ENCODE measurements around the gene ZNF367.

The ZNF367 gene

GRCh38 chr9:96418083-96418919, at the start of gene ZNF367:
Gene ZNF367 (minus strand): TSS chr9:96418370. CDS start chr9:96418032, 338 bp downstream.
- DNase-seq = peak; percentile 87 to 89

- DNase-seq = no peak
Observed at GRCh38 chr9:96467784-96468183, 49.6 kb upstream of the ZNF367 start.

DNA sequence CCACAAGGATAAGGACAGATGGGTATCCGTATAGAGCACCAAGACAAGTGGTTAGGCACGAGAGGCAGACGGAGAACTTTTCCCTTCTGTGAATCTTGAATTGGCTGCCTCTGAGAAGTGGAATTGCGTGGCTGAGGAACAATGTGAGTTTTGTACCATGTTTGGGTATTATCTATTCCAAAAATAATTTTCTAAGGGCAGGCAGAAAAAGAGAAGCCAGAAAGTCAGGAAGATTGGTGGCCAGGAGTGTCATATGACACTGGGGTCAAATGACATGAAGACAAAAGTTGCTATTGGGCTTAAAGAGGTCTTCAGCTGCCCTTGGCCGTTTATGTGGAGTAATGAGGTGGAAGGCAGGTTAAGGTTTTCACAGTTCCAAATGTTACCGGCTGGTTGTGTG, 46.3 kb upstream of the ZNF367 start:
- no peak for DNase-seq

DNA sequence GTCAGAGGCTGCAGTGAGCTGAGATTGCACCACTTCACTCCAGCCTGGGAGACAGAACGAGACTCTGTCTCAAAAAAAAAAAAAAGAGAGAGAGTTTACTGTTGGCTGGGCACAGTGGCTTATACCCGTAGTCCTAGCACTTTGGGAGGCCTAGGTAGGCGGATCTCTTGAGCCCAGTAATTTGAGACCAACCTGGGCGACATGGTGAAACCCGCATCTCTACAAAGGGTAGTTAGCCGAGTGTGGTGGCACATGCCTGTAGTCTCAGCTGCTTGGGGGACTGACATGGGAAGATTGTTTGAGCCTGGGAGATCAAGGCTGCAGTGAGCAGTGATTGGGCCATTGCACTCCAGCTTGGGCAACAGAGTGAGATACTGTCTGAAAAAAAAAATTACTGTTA, 44.4 kb upstream of the ZNF367 start:
- no peak for DNase-seq

DNA sequence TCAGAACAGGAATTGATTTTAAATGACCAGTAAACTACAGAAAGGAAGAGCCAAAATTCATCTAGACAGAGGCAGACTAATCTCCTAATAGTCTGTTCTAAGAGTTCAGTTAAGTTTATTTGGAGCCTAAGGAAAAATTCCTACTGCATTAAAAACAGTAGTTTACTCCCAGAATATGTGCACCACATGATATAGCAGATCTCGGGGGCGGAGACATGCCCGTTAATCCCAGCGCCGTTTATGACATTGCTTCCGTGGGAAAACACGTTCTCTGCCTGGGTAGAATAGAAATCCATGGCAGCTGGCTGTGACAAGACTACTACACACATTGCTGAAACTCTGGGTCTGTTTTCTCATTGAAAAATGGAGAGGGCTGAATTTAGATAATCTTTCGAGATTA, 43.2 kb upstream of the ZNF367 start:
- DNase-seq = no peak

DNA sequence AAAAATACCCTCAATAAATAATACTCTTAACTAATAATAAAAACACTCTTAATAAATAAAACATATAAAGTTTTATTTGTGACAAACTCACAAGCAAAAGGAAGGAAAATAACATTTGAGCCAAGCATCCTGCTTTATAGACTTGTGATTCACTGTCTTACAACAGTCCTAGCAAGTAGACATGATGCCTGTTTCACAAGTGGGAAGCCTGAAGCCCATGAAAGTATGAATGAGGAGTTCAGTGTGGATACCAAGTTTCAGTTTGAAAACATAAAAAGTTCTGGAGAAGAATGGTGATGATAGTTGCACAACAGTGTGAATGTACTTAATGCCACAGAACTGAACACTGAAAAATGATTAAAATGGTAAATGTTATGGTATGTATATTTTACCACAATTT, 42.7 kb upstream of the ZNF367 start:
- no peak for DNase-seq

- no peak for DNase-seq
Observed at GRCh38 chr9:96460470-96460869, 42.3 kb upstream of the ZNF367 start.

DNA sequence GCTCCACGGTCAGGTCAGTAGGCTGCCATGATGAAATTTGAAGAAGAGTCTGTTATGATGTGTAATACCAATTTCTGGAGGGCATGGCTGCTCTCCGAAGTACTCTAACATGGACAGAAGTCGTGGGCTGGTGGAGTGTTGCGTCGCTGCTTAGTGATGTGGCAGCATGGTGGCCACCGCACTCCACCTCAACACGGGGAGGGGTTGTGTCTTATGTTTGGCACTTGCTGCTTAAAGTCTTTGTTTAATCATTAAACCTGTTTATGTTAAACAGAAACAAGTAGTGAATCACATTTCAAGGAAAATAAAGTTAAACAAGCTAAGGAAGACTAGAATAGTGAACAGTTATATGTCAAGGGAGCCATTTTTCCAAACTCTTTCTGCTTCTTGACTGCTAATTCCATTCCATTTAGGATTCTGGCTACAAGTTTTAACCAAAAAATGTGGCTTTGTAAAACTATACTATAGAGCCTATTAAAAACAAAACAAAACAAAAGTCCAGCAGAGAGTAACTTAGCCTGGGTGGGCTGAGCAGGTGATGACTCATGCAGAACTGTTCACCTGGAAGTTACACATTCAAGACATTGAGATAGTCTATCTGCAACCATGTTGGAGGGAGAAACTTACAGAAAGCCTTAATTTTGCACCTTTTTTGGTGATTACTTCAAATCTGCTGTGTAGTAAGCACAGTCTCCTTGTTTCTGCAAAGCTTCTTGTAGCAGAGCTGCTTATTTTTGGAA, 41.3 kb upstream of the ZNF367 start:
- DNase-seq = no peak

GRCh38 chr9:96458226-96458625, 40.1 kb upstream of the ZNF367 start:
- no peak for DNase-seq

DNA sequence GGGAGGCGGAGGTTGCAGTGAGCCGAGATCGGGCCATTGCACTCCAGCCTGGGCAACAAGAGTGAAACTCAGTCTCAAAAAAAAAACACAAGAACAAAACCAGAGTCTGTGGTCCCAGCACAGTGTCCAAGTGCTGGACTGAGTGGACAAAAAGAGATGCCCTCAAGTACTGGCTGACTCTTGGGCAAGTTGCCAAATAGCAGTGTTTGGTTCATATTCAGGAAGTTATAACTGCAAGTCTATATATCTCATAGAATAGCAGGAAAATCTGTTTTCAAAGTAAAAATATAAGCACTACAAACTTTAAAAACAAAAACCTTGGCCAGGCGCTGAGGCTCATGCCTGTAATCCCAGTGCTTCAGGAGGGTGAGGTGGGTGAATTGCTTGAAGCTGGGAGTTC, 39.1 kb upstream of the ZNF367 start:
- no peak for DNase-seq

- DNase-seq = peak in 1 of 2 experiments; percentile 3
Observed at GRCh38 chr9:96453625-96454024, 35.5 kb upstream of the ZNF367 start.

- peak; percentile 32 to 40 for DNase-seq
Observed at GRCh38 chr9:96450613-96451528, 32.7 kb upstream of the ZNF367 start.

GRCh38 chr9:96449845-96450612, 31.9 kb upstream of the ZNF367 start, which contains the start of gene HABP4:
Gene HABP4 (plus strand): TSS chr9:96450169. CDS start chr9:96450280, 111 bp downstream.
- peak; percentile 92 to 94 for DNase-seq

DNA sequence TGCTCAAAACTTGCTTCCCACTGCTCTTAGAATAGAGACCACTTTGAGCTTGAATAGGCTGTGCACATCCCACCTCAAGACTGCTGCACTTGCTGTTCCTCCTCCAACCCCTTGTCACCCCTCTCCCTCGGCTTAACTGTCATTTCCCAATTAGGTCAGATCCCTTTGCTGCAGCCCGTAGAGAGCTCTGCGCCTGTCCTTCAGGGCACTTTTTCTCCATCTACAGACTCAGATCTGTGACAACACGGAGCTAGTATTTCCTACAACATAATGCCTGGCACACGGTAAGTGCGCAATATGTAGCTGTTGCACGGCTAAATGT, 31.3 kb upstream of the ZNF367 start:
- no peak for DNase-seq

DNA sequence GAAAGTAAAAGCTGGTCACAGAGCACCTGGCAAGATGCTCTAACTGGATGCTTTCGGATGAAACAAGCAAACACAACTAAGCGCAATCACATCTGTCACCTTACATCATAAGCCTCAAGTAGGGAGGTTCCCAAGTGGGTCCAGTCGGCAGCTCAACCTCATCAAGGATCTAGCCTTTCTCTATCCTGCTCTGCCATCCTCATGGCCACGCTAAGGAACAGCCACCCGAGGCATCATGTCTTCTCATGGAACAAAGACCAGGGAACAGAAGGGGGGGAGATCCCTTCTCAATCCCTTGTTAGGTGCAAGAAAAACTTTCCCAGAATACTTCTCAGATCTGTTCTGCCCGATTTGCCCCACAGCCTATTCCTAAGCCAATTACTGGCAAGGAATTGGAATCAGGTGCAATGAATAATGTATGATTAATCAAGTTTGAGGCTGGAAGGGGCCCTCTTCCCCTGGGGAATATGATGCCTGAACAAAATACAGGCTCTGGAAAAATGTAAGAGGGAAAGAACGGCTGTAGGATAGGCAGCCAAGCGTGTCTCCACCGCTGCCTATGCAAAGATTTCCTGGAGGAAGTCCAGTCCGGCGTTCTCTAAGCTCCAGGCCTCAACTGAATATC, 30.5 kb upstream of the ZNF367 start:
- no peak for DNase-seq

DNA sequence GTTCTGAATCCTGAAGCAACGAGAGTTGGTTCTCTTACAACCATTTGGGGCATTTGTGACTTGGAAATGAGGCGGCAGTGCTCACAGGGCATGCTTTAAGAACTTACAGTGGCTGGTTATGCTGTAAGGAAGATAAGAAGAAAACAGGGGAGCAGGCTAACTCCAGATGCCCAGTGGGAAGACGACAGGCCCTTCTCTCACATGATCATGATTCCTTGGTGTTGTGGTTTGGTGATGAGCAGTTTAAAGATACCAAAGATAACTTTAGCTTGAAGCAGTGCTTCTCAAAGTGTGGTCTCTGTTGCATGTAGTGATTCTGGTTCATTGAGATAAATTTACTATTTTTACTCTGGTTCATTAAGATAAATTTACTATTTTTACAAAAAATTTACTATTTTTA, 29.2 kb upstream of the ZNF367 start:
- DNase-seq = no peak

DNA sequence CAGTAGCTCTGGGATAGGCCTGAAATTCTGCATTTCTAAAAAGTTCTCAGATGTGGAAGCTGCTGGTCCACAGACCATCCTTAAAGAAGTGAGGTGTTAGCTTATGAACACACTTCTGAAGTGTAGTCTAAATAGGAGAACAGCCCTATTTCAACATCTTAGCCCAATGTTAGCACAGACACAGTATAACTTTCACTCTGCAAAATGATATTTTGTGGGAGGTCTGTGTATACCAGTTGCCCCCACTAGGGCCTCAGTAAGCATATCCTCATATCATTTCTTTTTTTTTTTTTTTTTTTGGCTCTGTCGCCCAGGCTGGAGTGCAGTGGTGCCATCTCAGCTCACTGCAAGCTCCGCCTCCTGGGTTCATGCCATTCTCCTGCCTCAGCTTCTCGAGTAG, 24.3 kb upstream of the ZNF367 start:
- DNase-seq = no peak

DNA sequence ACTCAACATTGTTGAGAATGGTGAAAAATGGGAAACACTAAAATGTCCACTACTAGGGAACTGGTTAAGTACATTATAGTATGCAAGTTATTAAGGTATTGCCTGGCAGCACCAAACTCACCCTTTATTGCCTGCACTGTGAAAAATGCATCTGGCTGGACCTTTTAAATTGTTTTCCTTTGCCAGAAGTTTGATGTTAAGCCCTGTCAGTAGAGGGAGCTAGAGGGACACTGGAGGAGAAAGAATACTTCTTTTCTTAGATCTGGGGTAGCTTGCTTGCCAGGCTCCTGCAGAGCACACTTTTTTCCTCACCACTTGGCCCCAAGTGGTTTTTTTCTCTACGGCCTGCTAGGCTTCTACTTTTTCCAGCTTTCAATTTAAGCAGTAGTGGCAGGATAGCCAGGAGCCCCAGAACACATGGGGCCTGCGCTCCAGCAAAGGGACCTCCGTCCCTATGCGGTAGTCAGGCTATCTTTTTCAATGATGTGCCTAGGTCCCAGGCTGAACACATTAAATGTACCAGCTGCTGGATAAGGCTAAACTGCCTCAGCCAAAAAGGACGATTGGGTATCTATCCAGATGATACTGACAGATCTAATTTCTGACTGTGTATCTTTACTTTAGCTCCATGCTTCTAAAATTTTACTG, 23.8 kb upstream of the ZNF367 start:
- DNase-seq = no peak

DNA sequence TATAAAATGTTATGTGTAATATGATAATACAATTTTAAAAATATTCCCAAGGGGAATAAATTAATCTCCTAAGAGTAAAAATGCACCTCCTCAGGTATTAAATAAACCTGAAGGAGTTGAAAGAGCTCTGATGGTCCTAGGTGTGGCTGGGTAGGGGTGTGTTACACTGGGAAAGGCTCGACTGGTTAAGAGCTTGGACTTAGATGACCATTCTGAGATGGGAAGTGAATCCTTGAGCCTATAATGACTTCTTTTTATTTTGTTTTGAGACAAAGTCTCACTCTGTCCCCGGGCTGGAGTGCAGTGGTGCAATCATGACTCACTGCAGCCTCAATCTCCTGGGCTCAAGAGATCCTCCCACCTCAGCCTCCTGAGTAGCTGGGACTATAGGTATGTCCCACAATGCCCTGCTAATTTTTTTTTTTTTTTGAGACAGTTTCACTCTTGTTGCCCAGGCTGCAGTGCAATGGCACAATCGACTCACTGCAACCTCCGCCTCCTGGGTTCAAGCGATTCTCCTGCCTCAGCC, 22.6 kb upstream of the ZNF367 start:
- no peak for DNase-seq

GRCh38 chr9:96437454-96437853, 19.3 kb upstream of the ZNF367 start:
- DNase-seq = no peak

Measured in activated CD4-positive, alpha-beta T cell treated with anti-CD3 and anti-CD28 coated beads, Interleukin-2, amount 50 U/mL, for 4 hours (primary cell).